Esophagus squamous epithelium (tissue), 5 donors: ENCODE data around the gene C5orf52. TPM values are rescaled to one million over a fixed set of nuclear protein-coding genes. Genes with fewer than 3 reads are reported as not detected.

Experiments used
- DNase-seq: peaks from one replicate; lab custom pipeline; 2025; lab: John Stamatoyannopoulos, UW
- H3K27ac ChIP-seq, 4 donors: fragments of 200-600 bp; sonication (generic); one replicate each; pipeline ENCODE4 v1.5.1; 2016 to 2019; ENCODE audit warnings: mild to moderate bottlenecking in 1 of 4
- H3K27me3 ChIP-seq, 4 donors: fragments of 200-600 bp; sonication (generic); 1 replicate in 3 of 4; 2 replicates in 1 of 4; pipeline versions ENCODE4 v1.5.1 to v1.6.0; 2017 to 2021; ENCODE audit warnings: antibody characterized with exemption in 1 of 4
- H3K36me3 ChIP-seq, 3 donors: fragments of 200-600 bp; sonication (generic); one replicate each; pipeline ENCODE4 v1.5.1; 2016 to 2019
- H3K4me1 ChIP-seq, 3 donors: fragments of 200-600 bp; sonication (generic); one replicate each; pipeline ENCODE4 v1.5.1; 2017 to 2019
- H3K4me3 ChIP-seq, 4 donors: fragments of 200-600 bp; sonication (generic); 1 replicate in 3 of 4; 2 replicates in 1 of 4; pipeline ENCODE4 v1.5.1; 2016 to 2019; ENCODE audit warnings: mild to moderate bottlenecking in 2 of 4, moderate library complexity in 1 of 4
- H3K9me3 ChIP-seq, 3 donors: fragments of 200-600 bp; sonication (generic); one replicate each; pipeline ENCODE4 v1.5.1; 2016 to 2019
- CTCF ChIP-seq, 6 experiments: fragments of 450-650 bp in 4 of 6; fragments of 200-600 bp in 2 of 6; sonication (generic) in 2 of 6; IDR thresholded peaks; one replicate each; pipeline ENCODE4 v1.5.1; 2016 to 2019; ENCODE audit warnings: antibody characterized with exemption in 6 of 6, mild to moderate bottlenecking in 4 of 6, moderate library complexity in 4 of 6
- POLR2A ChIP-seq, 4 donors: fragments of 450-650 bp; IDR thresholded peaks; one replicate each; pipeline ENCODE4 v1.6.1; 2017; ENCODE audit warnings: antibody characterized with exemption in 4 of 4, mild to moderate bottlenecking in 4 of 4, moderate library complexity in 3 of 4
- WGBS, 2 donors: methylation state at CpG; one replicate each; pipeline ENCODE4 v1.1.5; 2018; 5-methylcytosine and 5-hydroxymethylcytosine counted together
- intact Hi-C: fragments of 100-400 bp; cut with DNase I; formaldehyde crosslinking; loops from one replicate; pipeline ENCODE4 v1.15.0; 2022
- total RNA-seq, 4 donors: library from RNA; depleted of rRNA; stranded (reverse); fragments of >200 nt; gene quantifications; one replicate each; pipeline ENCODE4 v1.1.0, GENCODE V29; 2016
- donor health status: DM: yes; HTN: yes; CAD: no.

The C5orf52 gene
- total RNA-seq, result not detected

GRCh38 chr5:157670662-157671591, at the start of gene C5orf52:
Gene C5orf52, plus strand, starts transcription at chr5:157671533. Its CDS starts 82 bp downstream, at chr5:157671615.
- Histone ChIP-seq H3K36me3 (no peaks in the 10 kb centered on the region), H3K4me3 (peak within 1 kb of the TSS; percentile 46 to 81 (median 57)), H3K4me1 (peaks cover 0 to 17% (median 11%) of the 10 kb centered on the region in 3 donors), H3K27ac (peak within 1 kb of the TSS in 1 of 4 donors; percentile 30), H3K9me3 (no peaks in the 10 kb centered on the region), H3K27me3 (peaks cover 0 to 10% (median 0%) of the 10 kb centered on the region in 4 donors)
- intact Hi-C loops, result no loop called here
- TF ChIP-seq POLR2A (IDR thresholded peaks at IDR 0.05) (no peak), CTCF (IDR thresholded peaks at IDR 0.05) (no peak)
- WGBS, 2 donors, result 1% methylated on average over 24 to 25 of the region's 59 CpGs
- DNase-seq, result no peak

- DNase-seq, result no peak
- peaks cover 0 to 3% (median 0%) of the 10 kb centered on the region in 3 donors for H3K9me3 ChIP-seq
- no peaks in the 10 kb centered on the region for H3K4me1 ChIP-seq
- intact Hi-C loops, result no loop called here
- H3K27ac ChIP-seq, result no peak overlapping the region
- no peaks in the 10 kb centered on the region for H3K27me3 ChIP-seq
- TF ChIP-seq POLR2A (IDR thresholded peaks at IDR 0.05) (no peak), CTCF (IDR thresholded peaks at IDR 0.05) (no peak)
- 45 to 62% methylated on average over 2 of the region's 2 CpGs for WGBS, 2 donors
- H3K4me3 ChIP-seq, result no peak overlapping the region
- no peaks in the 10 kb centered on the region for H3K36me3 ChIP-seq
These were observed 47.2 kb upstream of the C5orf52 start for GRCh38 chr5:157624144-157624543.

GRCh38 chr5:157626831-157627230, 44.5 kb upstream of the C5orf52 start:
- H3K9me3 ChIP-seq, result peaks cover 0 to 3% (median 0%) of the 10 kb centered on the region in 3 donors
- WGBS, 2 donors, result 97 to 98% methylated on average over 6 of the region's 6 CpGs
- no peak overlapping the region for H3K4me3 ChIP-seq
- no peaks in the 10 kb centered on the region for H3K27me3 ChIP-seq
- no peaks in the 10 kb centered on the region for H3K4me1 ChIP-seq
- TF ChIP-seq POLR2A (IDR thresholded peaks at IDR 0.05) (no peak), CTCF (IDR thresholded peaks at IDR 0.05) (no peak)
- no peak for DNase-seq
- intact Hi-C loops, result no loop called here
- H3K27ac ChIP-seq, result no peak overlapping the region
- H3K36me3 ChIP-seq, result no peaks in the 10 kb centered on the region

- intact Hi-C loops, result no loop called here
- Histone ChIP-seq H3K9me3 (no peaks in the 10 kb centered on the region), H3K4me3 (no peak overlapping the region), H3K4me1 (no peaks in the 10 kb centered on the region), H3K36me3 (no peaks in the 10 kb centered on the region), H3K27ac (no peak overlapping the region), H3K27me3 (no peaks in the 10 kb centered on the region)
- no peak for DNase-seq
- WGBS, 2 donors, result 89% methylated on average over 2 of the region's 2 CpGs
- no peak for TF ChIP-seq POLR2A (IDR thresholded peaks at IDR 0.05)
- TF ChIP-seq CTCF (IDR thresholded peaks at IDR 0.05), result no peak
These were observed 41.0 kb upstream of the C5orf52 start for GRCh38 chr5:157630341-157630740.

GRCh38 chr5:157640406-157641066, 30.8 kb upstream of the C5orf52 start:
- TF ChIP-seq POLR2A (IDR thresholded peaks at IDR 0.05), result no peak
- TF ChIP-seq CTCF (IDR thresholded peaks at IDR 0.05), result no peak
- intact Hi-C loops, result no loop called here
- no peak overlapping the region for H3K4me3 ChIP-seq
- no peaks in the 10 kb centered on the region for H3K27me3 ChIP-seq
- no peak overlapping the region for H3K27ac ChIP-seq
- no peaks in the 10 kb centered on the region for H3K9me3 ChIP-seq
- DNase-seq, result no peak
- no peaks in the 10 kb centered on the region for H3K4me1 ChIP-seq
- WGBS, 2 donors, result 86% methylated on average over 9 of the region's 9 CpGs
- no peaks in the 10 kb centered on the region for H3K36me3 ChIP-seq
